Kidney epithelial cell (primary cell): Measurements from ENCODE around the gene COCH. TPM values are rescaled to one million over a fixed set of nuclear protein-coding genes. Genes with fewer than 3 reads are reported as not detected.

Source experiments
- DNase-seq: peaks from one replicate; pipeline ENCODE4 v3.0.0-alpha.2; 2010; ENCODE audit warnings: low read depth
- H3K27me3 ChIP-seq: 2 replicates; pipeline ENCODE4 v1.6.0; 2011; ENCODE audit warnings: low read length; ENCODE audit not compliant: control insufficient read depth, insufficient read depth
- H3K36me3 ChIP-seq: 2 replicates; pipeline ENCODE4 v1.5.1; 2011; ENCODE audit warnings: low read length; ENCODE audit not compliant: control insufficient read depth, insufficient read depth
- H3K4me3 ChIP-seq: 2 replicates; pipeline ENCODE4 v1.5.1; 2011; ENCODE audit warnings: low read depth, mild to moderate bottlenecking, control low read depth, low read length
- total RNA-seq: library from RNA; depleted of rRNA; stranded (reverse); fragments of >200 nt; gene quantifications from 2 replicates; pipeline ENCODE4 v1.2.3, GENCODE V29; 2015
- TF ChIP-seq, protein P1 (sequence below): IDR thresholded peaks from 2 replicates; pipeline ENCODE4 v1.5.1; 2011; ENCODE audit warnings: mild to moderate bottlenecking, moderate library complexity, low read length, control low read depth, inconsistent platforms; ENCODE audit not compliant: insufficient read depth, poor library complexity, severe bottlenecking

Gene COCH
- total RNA-seq, 1 donor from 2014 or later: 16.4 TPM

DNA sequence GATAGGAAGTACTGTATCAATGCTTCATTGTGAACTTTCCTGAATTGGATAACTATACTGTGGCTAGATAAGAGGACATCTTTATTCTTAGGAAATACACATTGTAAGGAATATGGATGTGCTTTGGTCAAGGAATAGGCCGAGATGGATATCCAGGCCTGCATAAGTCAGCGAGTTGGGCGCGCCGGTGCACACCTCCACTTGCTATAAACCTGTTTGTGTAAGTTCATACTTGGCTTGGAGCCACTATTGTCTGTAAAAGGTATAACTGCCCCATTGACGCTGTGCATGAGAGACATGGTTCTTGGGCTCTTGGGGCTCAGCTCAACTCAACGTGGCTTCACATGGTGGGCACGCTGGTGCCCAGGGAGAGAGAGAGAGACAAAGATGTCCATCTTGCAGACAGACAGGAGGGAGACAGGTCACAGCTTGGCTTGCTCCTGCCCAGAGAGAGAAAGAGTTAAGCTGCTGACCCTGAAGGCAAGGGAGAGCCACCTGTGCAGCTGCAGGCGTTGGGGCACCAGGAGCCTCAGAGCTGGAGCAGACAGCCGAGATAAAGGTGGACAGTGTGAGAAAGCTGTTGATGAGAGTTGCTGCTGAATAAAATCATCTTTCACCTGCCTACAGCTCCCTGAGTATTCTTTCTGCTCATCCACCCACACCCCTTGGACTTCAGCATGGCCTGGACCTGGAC, 34.1 kb upstream of the COCH start:
- no peak for DNase-seq
- Histone ChIP-seq H3K4me3 (no peak overlapping the region), H3K36me3 (no peaks in the 10 kb centered on the region), H3K27me3 (no peaks in the 10 kb centered on the region)
- TF ChIP-seq, protein P1, sequence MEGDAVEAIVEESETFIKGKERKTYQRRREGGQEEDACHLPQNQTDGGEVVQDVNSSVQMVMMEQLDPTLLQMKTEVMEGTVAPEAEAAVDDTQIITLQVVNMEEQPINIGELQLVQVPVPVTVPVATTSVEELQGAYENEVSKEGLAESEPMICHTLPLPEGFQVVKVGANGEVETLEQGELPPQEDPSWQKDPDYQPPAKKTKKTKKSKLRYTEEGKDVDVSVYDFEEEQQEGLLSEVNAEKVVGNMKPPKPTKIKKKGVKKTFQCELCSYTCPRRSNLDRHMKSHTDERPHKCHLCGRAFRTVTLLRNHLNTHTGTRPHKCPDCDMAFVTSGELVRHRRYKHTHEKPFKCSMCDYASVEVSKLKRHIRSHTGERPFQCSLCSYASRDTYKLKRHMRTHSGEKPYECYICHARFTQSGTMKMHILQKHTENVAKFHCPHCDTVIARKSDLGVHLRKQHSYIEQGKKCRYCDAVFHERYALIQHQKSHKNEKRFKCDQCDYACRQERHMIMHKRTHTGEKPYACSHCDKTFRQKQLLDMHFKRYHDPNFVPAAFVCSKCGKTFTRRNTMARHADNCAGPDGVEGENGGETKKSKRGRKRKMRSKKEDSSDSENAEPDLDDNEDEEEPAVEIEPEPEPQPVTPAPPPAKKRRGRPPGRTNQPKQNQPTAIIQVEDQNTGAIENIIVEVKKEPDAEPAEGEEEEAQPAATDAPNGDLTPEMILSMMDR: no peak

- no peak for DNase-seq
- H3K36me3 ChIP-seq: no peaks in the 10 kb centered on the region
- no peak overlapping the region for H3K4me3 ChIP-seq
- no peaks in the 10 kb centered on the region for H3K27me3 ChIP-seq
- TF ChIP-seq, protein P1: no peak
Measured at GRCh38 chr14:30842431-30842830, 31.9 kb upstream of the COCH start.

DNA sequence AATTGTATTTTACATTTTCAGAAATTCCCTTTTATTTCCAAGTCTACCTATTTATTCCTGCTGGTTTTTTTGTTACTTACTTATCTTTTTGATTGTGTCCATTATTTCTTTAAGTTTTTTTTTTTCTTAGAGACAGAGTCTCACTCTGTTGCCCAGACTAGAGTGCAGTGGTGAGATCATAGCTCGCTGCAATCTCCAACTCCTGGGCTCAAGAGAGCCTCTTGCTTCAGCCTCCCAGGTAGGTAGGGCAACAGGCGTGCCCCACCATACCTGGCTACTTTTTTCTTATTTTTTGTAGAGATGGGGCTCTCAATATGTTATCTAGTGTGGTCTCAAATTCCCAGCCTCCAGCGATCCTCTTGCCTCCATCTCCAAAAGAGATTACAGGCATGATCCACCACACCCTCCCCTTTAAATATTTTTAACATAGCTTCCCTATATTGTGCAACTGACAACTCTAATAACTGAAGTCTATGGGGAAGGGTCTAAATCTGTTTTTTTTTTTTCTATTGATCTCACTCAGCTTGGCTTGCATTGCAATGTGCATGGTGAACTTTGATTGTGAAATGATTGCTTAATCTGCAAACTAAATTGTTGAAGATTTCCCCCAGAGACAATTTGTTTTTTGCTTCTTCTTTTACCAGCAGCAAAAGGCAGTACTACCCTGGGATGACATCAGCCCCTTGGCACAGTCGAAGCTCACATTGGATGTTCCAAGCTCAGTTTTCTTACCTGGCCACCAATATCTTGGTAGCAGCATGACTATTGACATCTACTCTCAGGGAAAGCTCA, 25.7 kb upstream of the COCH start:
- Histone ChIP-seq H3K4me3 (no peak overlapping the region), H3K36me3 (no peaks in the 10 kb centered on the region), H3K27me3 (no peaks in the 10 kb centered on the region)
- DNase-seq: no peak
- TF ChIP-seq, protein P1: no peak

DNA sequence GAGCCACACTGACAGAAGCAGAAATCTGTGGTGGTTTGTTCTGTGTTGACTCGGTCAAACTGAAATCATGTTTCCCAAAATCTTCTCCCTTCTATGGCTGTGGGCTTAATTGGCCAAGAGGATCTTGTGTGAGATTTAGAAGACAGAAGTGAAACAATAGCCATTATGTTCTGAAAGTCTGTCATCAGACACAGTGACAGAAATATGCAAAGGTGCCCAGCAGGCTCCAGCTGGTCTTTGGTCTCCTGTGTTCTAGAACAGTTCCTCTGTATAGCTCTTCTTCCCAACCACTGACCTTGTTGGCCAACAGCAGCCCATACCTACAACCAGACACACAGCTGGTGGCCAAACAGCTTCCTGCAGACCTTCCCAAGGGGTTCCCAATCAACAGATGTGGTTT, 25.0 kb upstream of the COCH start:
- TF ChIP-seq, protein P1: no peak
- DNase-seq: no peak
- Histone ChIP-seq H3K27me3 (no peaks in the 10 kb centered on the region), H3K36me3 (no peaks in the 10 kb centered on the region), H3K4me3 (no peak overlapping the region)

- Histone ChIP-seq H3K36me3 (no peaks in the 10 kb centered on the region), H3K27me3 (no peaks in the 10 kb centered on the region), H3K4me3 (no peak overlapping the region)
- DNase-seq: no peak
- TF ChIP-seq, protein P1: no peak
Measured at GRCh38 chr14:30849983-30850382, 24.4 kb upstream of the COCH start.
